SK-N-SH (cell line): ENCODE results near the gene CD2.

Experiments
- EP300 ChIP-seq, 2 experiments: IDR thresholded peaks; 2 replicates each; pipeline versions ENCODE4 v1.4.0 to v1.6.1; 2012; ENCODE audit warnings: borderline replicate concordance in 1 of 2, low read depth in 1 of 2, low read length in 1 of 2
- FOSL2 ChIP-seq: IDR thresholded peaks from 2 replicates; pipeline ENCODE4 v1.4.0; 2012; ENCODE audit warnings: low read depth, mild to moderate bottlenecking, moderate library complexity, borderline replicate concordance
- FOXM1 ChIP-seq: IDR thresholded peaks from 2 replicates; pipeline ENCODE4 v1.4.0; 2012; ENCODE audit warnings: low read depth, mild to moderate bottlenecking
- GATA2 ChIP-seq: sonication (generic); formaldehyde crosslinking; IDR thresholded peaks from 2 replicates; pipeline ENCODE4 v1.5.0; 2020; ENCODE audit warnings: mild to moderate bottlenecking, missing genetic modification reagents
- JUND ChIP-seq: IDR thresholded peaks from 2 replicates; pipeline ENCODE4 v1.4.0; 2012
- POLR2AphosphoS5 ChIP-seq: IDR thresholded peaks from 2 replicates; pipeline ENCODE4 v1.6.1; 2012; ENCODE audit warnings: low read depth, low read length
- RAD21 ChIP-seq: IDR thresholded peaks from 2 replicates; pipeline ENCODE4 v1.6.1; 2012; ENCODE audit warnings: mild to moderate bottlenecking, low read length
- SIN3A ChIP-seq: IDR thresholded peaks from 2 replicates; pipeline ENCODE4 v1.6.1; 2012; ENCODE audit warnings: low read depth, mild to moderate bottlenecking, low read length, moderate library complexity, borderline replicate concordance
- YY1 ChIP-seq: IDR thresholded peaks from 2 replicates; pipeline ENCODE4 v1.4.0; 2012; ENCODE audit warnings: low read depth, mild to moderate bottlenecking
- TF ChIP-seq, protein P1 (sequence below): fragments of 200-600 bp; sonication (generic); IDR thresholded peaks from 2 replicates; pipeline ENCODE4 v1.6.1; 2017; ENCODE audit warnings: antibody characterized with exemption, mild to moderate bottlenecking, moderate library complexity
- TF ChIP-seq, protein P2 (sequence below): IDR thresholded peaks from 2 replicates; pipeline ENCODE4 v1.4.0; 2012; ENCODE audit warnings: low read depth, borderline replicate concordance

DNA sequence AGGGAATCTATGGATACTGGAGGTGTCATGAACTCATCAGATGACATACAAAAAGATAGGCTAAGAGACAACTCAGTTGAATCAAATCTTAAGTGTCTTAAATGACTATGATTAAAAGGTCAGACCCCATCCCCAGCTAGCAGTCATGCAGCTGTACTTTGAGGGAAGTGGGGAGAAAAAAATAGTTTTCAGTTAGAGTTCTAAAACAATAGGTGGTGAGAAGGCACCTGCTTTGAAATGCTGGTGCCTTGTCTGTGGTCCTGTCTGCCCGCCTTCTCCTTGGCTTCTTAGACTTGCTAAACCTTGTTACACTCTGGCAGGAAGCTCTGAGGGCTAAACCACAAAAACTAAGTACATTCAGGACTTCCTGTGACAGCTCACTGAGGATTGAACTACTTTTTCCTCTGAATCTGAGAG, 15.3 kb downstream of the CD2 start:
- TF ChIP-seq, protein P1, sequence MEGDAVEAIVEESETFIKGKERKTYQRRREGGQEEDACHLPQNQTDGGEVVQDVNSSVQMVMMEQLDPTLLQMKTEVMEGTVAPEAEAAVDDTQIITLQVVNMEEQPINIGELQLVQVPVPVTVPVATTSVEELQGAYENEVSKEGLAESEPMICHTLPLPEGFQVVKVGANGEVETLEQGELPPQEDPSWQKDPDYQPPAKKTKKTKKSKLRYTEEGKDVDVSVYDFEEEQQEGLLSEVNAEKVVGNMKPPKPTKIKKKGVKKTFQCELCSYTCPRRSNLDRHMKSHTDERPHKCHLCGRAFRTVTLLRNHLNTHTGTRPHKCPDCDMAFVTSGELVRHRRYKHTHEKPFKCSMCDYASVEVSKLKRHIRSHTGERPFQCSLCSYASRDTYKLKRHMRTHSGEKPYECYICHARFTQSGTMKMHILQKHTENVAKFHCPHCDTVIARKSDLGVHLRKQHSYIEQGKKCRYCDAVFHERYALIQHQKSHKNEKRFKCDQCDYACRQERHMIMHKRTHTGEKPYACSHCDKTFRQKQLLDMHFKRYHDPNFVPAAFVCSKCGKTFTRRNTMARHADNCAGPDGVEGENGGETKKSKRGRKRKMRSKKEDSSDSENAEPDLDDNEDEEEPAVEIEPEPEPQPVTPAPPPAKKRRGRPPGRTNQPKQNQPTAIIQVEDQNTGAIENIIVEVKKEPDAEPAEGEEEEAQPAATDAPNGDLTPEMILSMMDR: no peak
- TF ChIP-seq, protein P2, sequence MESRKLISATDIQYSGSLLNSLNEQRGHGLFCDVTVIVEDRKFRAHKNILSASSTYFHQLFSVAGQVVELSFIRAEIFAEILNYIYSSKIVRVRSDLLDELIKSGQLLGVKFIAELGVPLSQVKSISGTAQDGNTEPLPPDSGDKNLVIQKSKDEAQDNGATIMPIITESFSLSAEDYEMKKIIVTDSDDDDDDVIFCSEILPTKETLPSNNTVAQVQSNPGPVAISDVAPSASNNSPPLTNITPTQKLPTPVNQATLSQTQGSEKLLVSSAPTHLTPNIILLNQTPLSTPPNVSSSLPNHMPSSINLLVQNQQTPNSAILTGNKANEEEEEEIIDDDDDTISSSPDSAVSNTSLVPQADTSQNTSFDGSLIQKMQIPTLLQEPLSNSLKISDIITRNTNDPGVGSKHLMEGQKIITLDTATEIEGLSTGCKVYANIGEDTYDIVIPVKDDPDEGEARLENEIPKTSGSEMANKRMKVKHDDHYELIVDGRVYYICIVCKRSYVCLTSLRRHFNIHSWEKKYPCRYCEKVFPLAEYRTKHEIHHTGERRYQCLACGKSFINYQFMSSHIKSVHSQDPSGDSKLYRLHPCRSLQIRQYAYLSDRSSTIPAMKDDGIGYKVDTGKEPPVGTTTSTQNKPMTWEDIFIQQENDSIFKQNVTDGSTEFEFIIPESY: no peak
- no peak for TF ChIP-seq GATA2
- no peak for TF ChIP-seq POLR2AphosphoS5
- TF ChIP-seq FOSL2: no peak
- no peak for TF ChIP-seq JUND
- no peak for TF ChIP-seq YY1
- TF ChIP-seq SIN3A: no peak
- TF ChIP-seq FOXM1: no peak
- no peak for TF ChIP-seq RAD21
- no peak for TF ChIP-seq EP300 (IDR thresholded peaks at IDR 0.05; ENCODE audit: borderline replicate concordance in 1 of 2, low read depth in 1 of 2, low read length in 1 of 2)
